Caco-2 (cell line): ENCODE results near the gene OR2AE1. TPM values are rescaled to one million over a fixed set of nuclear protein-coding genes. Genes with fewer than 3 reads are reported as not detected.

Experiments used
- Bru-seq: library from RNA; stranded (reverse); fragments of 400-500 nt; gene quantifications from one replicate; lab custom pipeline; 2021; lab: Mats Ljungman, UMichigan
- BruChase-seq, 2 experiments: library from RNA; stranded (reverse); fragments of 400-500 nt; gene quantifications; one replicate each; lab custom pipeline; 2021; lab: Mats Ljungman, UMichigan
- BruUV-seq: library from RNA; stranded (reverse); fragments of 400-500 nt; replicated peaks from 2 replicates; lab custom pipeline; 2021; lab: Mats Ljungman, UMichigan
- CTCF ChIA-PET: fragments of 300-600 bp; sonication (Branson Sonifier 250); formaldehyde crosslinking; loops from one replicate; lab custom pipeline; 2022; ENCODE audit warnings: antibody characterized with exemption; lab: Charles Lee
- POLR2A ChIA-PET: fragments of 300-600 bp; sonication (Branson Sonifier 250); formaldehyde crosslinking; loops from one replicate; lab custom pipeline; 2022; ENCODE audit warnings: antibody characterized with exemption; lab: Charles Lee
- DNase-seq, 2 experiments: peaks; one replicate each; pipeline versions ENCODE4 v3.0.0 to v3.0.0-alpha.2; 2020 to 2022
- H3K27me3 ChIP-seq: replicated peaks from 2 replicates; pipeline ENCODE4 v1.6.0; 2011; ENCODE audit warnings: low read length; ENCODE audit not compliant: control insufficient read depth, insufficient read depth
- H3K36me3 ChIP-seq: 2 replicates; pipeline ENCODE4 v1.5.1; 2011; ENCODE audit warnings: low read length; ENCODE audit not compliant: control insufficient read depth, insufficient read depth
- H3K4me1 ChIP-seq: fragments of 250-450 bp; sonication (Bioruptor Pico); 2 replicates; pipeline ENCODE4 v1.5.1; 2020; ENCODE audit warnings: mild to moderate bottlenecking
- H3K4me3 ChIP-seq: 2 replicates; pipeline ENCODE4 v1.5.1; 2011; ENCODE audit warnings: low read depth, mild to moderate bottlenecking, control low read depth, low read length
- H3K9me3 ChIP-seq: fragments of 250-450 bp; sonication (Bioruptor Pico); 2 replicates; pipeline ENCODE4 v1.5.1; 2020; ENCODE audit warnings: mild to moderate bottlenecking, moderate library complexity
- H3K27ac Mint-ChIP-seq: one replicate; pipeline ENCODE4 v1.8.0; 2022; ENCODE audit warnings: mixed read lengths; ENCODE audit not compliant: unreplicated experiment
- H3K27me3 Mint-ChIP-seq: one replicate; pipeline ENCODE4 v1.8.0; 2022; ENCODE audit warnings: mixed read lengths; ENCODE audit not compliant: insufficient read depth, unreplicated experiment
- H3K36me3 Mint-ChIP-seq: one replicate; pipeline ENCODE4 v1.8.0; 2022; ENCODE audit warnings: mild to moderate bottlenecking, mixed read lengths; ENCODE audit not compliant: insufficient read depth, unreplicated experiment
- H3K4me1 Mint-ChIP-seq: one replicate; pipeline ENCODE4 v1.8.0; 2022; ENCODE audit warnings: low read depth, mixed read lengths; ENCODE audit not compliant: unreplicated experiment
- H3K4me3 Mint-ChIP-seq: one replicate; pipeline ENCODE4 v1.8.0; 2022; ENCODE audit warnings: mild to moderate bottlenecking, moderate library complexity, mixed read lengths; ENCODE audit not compliant: unreplicated experiment
- H3K9me3 Mint-ChIP-seq: one replicate; pipeline ENCODE4 v1.8.0; 2022; ENCODE audit warnings: mixed read lengths; ENCODE audit not compliant: unreplicated experiment
- CTCF ChIP-seq, 2 experiments: fragments of 200-600 bp in 1 of 2; IDR thresholded peaks; 1 replicate in 1 of 2; 2 replicates in 1 of 2; pipeline versions ENCODE4 v1.5.1 to v1.8.0; 2011 to 2022; ENCODE audit warnings: antibody characterized with exemption in 1 of 2, control low read depth in 1 of 2, inconsistent platforms in 1 of 2, low read depth in 1 of 2, low read length in 1 of 2, mild to moderate bottlenecking in 1 of 2, moderate library complexity in 1 of 2; ENCODE audit not compliant: insufficient read depth in 1 of 2, severe bottlenecking in 1 of 2, unreplicated experiment in 1 of 2
- intact Hi-C: fragments of 100-400 bp; cut with micrococcal nuclease; formaldehyde crosslinking; loops from one replicate; pipeline ENCODE4 v1.10.0; 2022; ENCODE audit not compliant: unreplicated experiment
- long read RNA-seq: library from polyadenylated mRNA; stranded (forward); transcript quantifications from one replicate; pipeline ENCODE4 v2.0.0, GENCODE V29; 2022
- total RNA-seq: library from RNA; stranded (reverse); gene quantifications from 2 replicates; pipeline ENCODE4 v1.2.3, GENCODE V29; 2022

OR2AE1 gene
- not detected in 2 replicates for total RNA-seq
- not detected for Bru-seq, nascent RNA
- BruChase-seq, experiment 1, labeled RNA remaining after a 2-hour chase, result percentile 36 among the genes with signal in this experiment
- BruChase-seq, experiment 2, labeled RNA remaining after a 6-hour chase, result percentile 41 among the genes with signal in this experiment
- long read RNA-seq, result 0 reads

- Mint-ChIP-seq H3K36me3 (no peaks in the 10 kb centered on the region), H3K4me1 (no peaks in the 10 kb centered on the region), H3K27me3 (peaks cover 12% of the 10 kb centered on the region), H3K9me3 (no peaks in the 10 kb centered on the region), H3K4me3 (no peak within 1 kb of the TSS), H3K27ac (no peak within 1 kb of the TSS)
- ChIA-PET CTCF (interaction anchor here (0.6 kb wide), 1 partner anchor 234 kb away, joined by 5 read pairs; no protein-coding TSS in a partner anchor), POLR2A (interaction anchor here (0.5 to 0.6 kb wide), 2 partner anchors 42 to 260 kb away, joined by 4 to 6 read pairs; partner anchors contain the start of gene ZSCAN25)
- H3K36me3 ChIP-seq, result no peaks in the 10 kb centered on the region
- no peak for DNase-seq
- H3K9me3 ChIP-seq, result no peaks in the 10 kb centered on the region
- peak in 1 of 2 experiments; percentile 3 for TF ChIP-seq CTCF (IDR thresholded peaks at IDR 0.05; ENCODE audit: insufficient read depth in 1 of 2, low read depth in 1 of 2, low read length in 1 of 2, severe bottlenecking in 1 of 2, unreplicated experiment in 1 of 2)
- H3K4me1 ChIP-seq, result no peaks in the 10 kb centered on the region
- no TSS peak for BruUV-seq
- no peak within 1 kb of the TSS for H3K4me3 ChIP-seq
- no peaks in the 10 kb centered on the region for H3K27me3 ChIP-seq
- intact Hi-C loops, result loop anchor here (1.0 kb wide), 1 partner anchor 246 kb away; no protein-coding TSS in a partner anchor
Observed at GRCh38 chr7:99876933-99877332, at the start of gene OR2AE1. TSS of gene OR2AE1 (minus strand) at chr7:99877033. CDS start at chr7:99877033, 0 bp downstream.

DNA sequence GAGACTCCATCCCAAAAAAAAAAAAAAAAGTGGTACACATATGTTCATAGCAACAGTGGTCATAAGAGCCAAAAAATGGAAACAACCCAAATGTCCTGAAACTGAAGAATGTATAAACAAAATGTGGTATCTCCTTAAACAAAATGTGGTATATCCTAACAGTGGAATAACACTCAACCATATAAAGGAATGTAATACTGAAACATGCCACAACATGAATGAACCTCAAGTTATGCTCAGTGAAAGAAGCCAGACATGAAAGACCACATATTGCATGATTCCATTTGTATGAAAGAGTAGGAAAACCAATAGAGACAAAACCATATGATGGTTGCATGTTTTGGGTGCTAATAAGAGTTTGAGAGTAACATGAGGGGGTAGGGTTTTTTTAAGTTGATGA is 49.5 kb upstream of the OR2AE1 start:
- POLR2A ChIA-PET, result no interaction called here
- Histone ChIP-seq H3K4me3 (no peak overlapping the region), H3K4me1 (no peaks in the 10 kb centered on the region), H3K27me3 (no peaks in the 10 kb centered on the region), H3K9me3 (no peaks in the 10 kb centered on the region), H3K36me3 (no peaks in the 10 kb centered on the region; the same call in 1 of the 2 replicates)
- H3K4me3 Mint-ChIP-seq, result no peak overlapping the region
- peaks cover 19% of the 10 kb centered on the region for H3K27me3 Mint-ChIP-seq
- H3K4me1 Mint-ChIP-seq, result no peaks in the 10 kb centered on the region
- no peak for DNase-seq
- no TSS peak for BruUV-seq
- intact Hi-C loops, result no loop called here
- peaks cover 5% of the 10 kb centered on the region for H3K36me3 Mint-ChIP-seq
- no peak overlapping the region for H3K27ac Mint-ChIP-seq
- peaks cover 9% of the 10 kb centered on the region for H3K9me3 Mint-ChIP-seq
- TF ChIP-seq CTCF (IDR thresholded peaks at IDR 0.05; ENCODE audit: insufficient read depth in 1 of 2, low read depth in 1 of 2, low read length in 1 of 2, severe bottlenecking in 1 of 2, unreplicated experiment in 1 of 2), result no peak
- CTCF ChIA-PET, result no interaction called here

GRCh38 chr7:99923200-99923599 is 46.4 kb upstream of the OR2AE1 start:
- BruUV-seq, result no TSS peak
- Histone ChIP-seq H3K36me3 (peaks cover 2% of the 10 kb centered on the region), H3K9me3 (no peaks in the 10 kb centered on the region), H3K4me3 (no peak overlapping the region), H3K4me1 (peaks cover 7% of the 10 kb centered on the region; the same call in 1 of the 2 replicates), H3K27me3 (no peaks in the 10 kb centered on the region)
- DNase-seq, result no peak
- ChIA-PET POLR2A (no interaction called here), CTCF (no interaction called here)
- Mint-ChIP-seq H3K27ac (no peak overlapping the region), H3K27me3 (peaks cover 13% of the 10 kb centered on the region), H3K9me3 (peaks cover 18% of the 10 kb centered on the region), H3K36me3 (peaks cover 18% of the 10 kb centered on the region), H3K4me3 (no peak overlapping the region), H3K4me1 (no peaks in the 10 kb centered on the region)
- TF ChIP-seq CTCF (IDR thresholded peaks at IDR 0.05; ENCODE audit: insufficient read depth in 1 of 2, low read depth in 1 of 2, low read length in 1 of 2, severe bottlenecking in 1 of 2, unreplicated experiment in 1 of 2), result no peak
- intact Hi-C loops, result no loop called here
